MCF 10A (cell line): Measurements from ENCODE around the gene TMEM117. TPM values are rescaled to one million over a fixed set of nuclear protein-coding genes. Genes with fewer than 3 reads are reported as not detected.

Source experiments
- BruUV-seq: library from RNA; stranded (reverse); fragments of 400-500 nt; replicated peaks from 2 replicates; lab custom pipeline; 2021; lab: Mats Ljungman, UMichigan
- CTCF ChIA-PET: fragments of 300-600 bp; sonication (Branson Sonifier 250); formaldehyde crosslinking; extraction: SDS; loops from one replicate; lab custom pipeline; 2021; ENCODE audit warnings: antibody characterized with exemption, inconsistent platforms; lab: Yijun Ruan, JAX
- POLR2A ChIA-PET: fragments of 300-600, 350-650 bp; sonication (Branson Sonifier 250); formaldehyde crosslinking; extraction: SDS; loops from one replicate; lab custom pipeline; 2020; ENCODE audit warnings: antibody characterized with exemption, inconsistent platforms; lab: Yijun Ruan, JAX
- DNase-seq: peaks from one replicate; pipeline ENCODE4 v3.0.0-alpha.2; 2018; ENCODE audit not compliant: unreplicated experiment
- H3K27ac Mint-ChIP-seq: one replicate; pipeline ENCODE4 v1.8.0; 2022; ENCODE audit warnings: mild to moderate bottlenecking, low read depth, mixed read lengths; ENCODE audit not compliant: unreplicated experiment
- H3K27me3 Mint-ChIP-seq: one replicate; pipeline ENCODE4 v1.8.0; 2022; ENCODE audit warnings: mixed read lengths; ENCODE audit not compliant: insufficient read depth, unreplicated experiment
- H3K36me3 Mint-ChIP-seq: one replicate; pipeline ENCODE4 v1.8.0; 2022; ENCODE audit warnings: mild to moderate bottlenecking, moderate library complexity, mixed read lengths; ENCODE audit not compliant: insufficient read depth, unreplicated experiment
- H3K4me1 Mint-ChIP-seq: one replicate; pipeline ENCODE4 v1.8.0; 2022; ENCODE audit warnings: mixed read lengths; ENCODE audit not compliant: insufficient read depth, unreplicated experiment
- H3K4me3 Mint-ChIP-seq: one replicate; pipeline ENCODE4 v1.8.0; 2022; ENCODE audit warnings: mild to moderate bottlenecking, moderate library complexity, mixed read lengths; ENCODE audit not compliant: unreplicated experiment
- H3K9me3 Mint-ChIP-seq: one replicate; pipeline ENCODE4 v1.8.0; 2022; ENCODE audit warnings: mixed read lengths; ENCODE audit not compliant: unreplicated experiment
- intact Hi-C: fragments of 100-400 bp; cut with micrococcal nuclease; formaldehyde crosslinking; loops from 2 replicates; pipeline ENCODE4 v1.14.1; 2022
- total RNA-seq: library from RNA; stranded (reverse); gene quantifications from 2 replicates; pipeline ENCODE4 v1.2.3, GENCODE V29; 2022
- TF ChIP-seq, protein P1 (sequence below): fragments of 200-600 bp; IDR thresholded peaks from one replicate; pipeline ENCODE4 v1.8.0; 2022; ENCODE audit warnings: antibody characterized with exemption, mild to moderate bottlenecking; ENCODE audit not compliant: unreplicated experiment

Gene TMEM117
- total RNA-seq, 1 experiment from 2014 or later, result 3.2 TPM

DNA sequence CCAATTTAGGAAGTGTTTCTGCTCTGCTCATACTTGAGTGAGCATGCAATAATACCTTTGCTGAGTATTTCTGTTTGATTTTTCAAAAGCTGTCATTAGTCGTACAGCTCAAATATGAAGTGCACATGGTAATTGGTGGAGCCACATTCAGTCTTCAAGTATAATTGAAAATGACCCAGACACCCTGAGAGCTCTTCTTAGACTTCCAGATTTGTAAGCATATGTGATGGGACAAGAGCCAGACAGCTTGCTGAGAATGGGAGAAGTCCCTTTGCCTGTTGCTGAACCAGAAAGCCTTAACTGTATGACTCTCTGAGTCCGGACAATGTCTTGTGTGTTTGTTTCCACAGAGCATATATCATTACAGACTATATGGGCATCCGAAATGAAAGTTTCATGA is 307.3 kb downstream of the TMEM117 start:
- no TSS peak for BruUV-seq
- Mint-ChIP-seq H3K4me3 (no peak overlapping the region), H3K27me3 (no peaks in the 10 kb centered on the region), H3K4me1 (no peaks in the 10 kb centered on the region), H3K9me3 (no peaks in the 10 kb centered on the region), H3K36me3 (no peaks in the 10 kb centered on the region), H3K27ac (no peak overlapping the region)
- no peak for DNase-seq
- POLR2A ChIA-PET, result no interaction called here
- intact Hi-C loops, result no loop called here
- TF ChIP-seq, protein P1, sequence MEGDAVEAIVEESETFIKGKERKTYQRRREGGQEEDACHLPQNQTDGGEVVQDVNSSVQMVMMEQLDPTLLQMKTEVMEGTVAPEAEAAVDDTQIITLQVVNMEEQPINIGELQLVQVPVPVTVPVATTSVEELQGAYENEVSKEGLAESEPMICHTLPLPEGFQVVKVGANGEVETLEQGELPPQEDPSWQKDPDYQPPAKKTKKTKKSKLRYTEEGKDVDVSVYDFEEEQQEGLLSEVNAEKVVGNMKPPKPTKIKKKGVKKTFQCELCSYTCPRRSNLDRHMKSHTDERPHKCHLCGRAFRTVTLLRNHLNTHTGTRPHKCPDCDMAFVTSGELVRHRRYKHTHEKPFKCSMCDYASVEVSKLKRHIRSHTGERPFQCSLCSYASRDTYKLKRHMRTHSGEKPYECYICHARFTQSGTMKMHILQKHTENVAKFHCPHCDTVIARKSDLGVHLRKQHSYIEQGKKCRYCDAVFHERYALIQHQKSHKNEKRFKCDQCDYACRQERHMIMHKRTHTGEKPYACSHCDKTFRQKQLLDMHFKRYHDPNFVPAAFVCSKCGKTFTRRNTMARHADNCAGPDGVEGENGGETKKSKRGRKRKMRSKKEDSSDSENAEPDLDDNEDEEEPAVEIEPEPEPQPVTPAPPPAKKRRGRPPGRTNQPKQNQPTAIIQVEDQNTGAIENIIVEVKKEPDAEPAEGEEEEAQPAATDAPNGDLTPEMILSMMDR, result no peak
- CTCF ChIA-PET, result no interaction called here

DNA sequence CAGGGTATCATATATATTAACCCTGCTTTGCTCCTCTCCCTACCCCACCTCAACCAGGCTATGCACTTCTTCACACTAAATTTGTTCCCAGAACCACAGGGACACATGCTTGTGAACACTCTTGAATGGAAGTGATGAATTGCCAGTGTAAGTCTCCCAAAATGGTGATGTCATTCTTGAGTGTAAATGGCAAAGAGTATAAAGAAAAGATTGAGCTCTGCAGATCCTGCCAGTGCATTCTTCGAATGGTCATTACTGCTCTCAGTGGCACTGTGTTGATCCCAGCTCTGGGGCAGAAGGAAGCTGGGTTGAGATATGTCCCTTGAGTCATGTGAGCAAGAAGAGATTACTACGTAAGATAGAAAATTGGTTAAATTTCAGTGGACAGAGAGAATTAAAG is 313.1 kb downstream of the TMEM117 start:
- BruUV-seq, result no TSS peak
- H3K9me3 Mint-ChIP-seq, result no peaks in the 10 kb centered on the region
- TF ChIP-seq, protein P1, result no peak
- H3K36me3 Mint-ChIP-seq, result no peaks in the 10 kb centered on the region
- no peak overlapping the region for H3K27ac Mint-ChIP-seq
- H3K4me1 Mint-ChIP-seq, result no peaks in the 10 kb centered on the region
- intact Hi-C loops, result no loop called here
- no peaks in the 10 kb centered on the region for H3K27me3 Mint-ChIP-seq
- ChIA-PET POLR2A (interaction anchor here (0.7 kb wide), 1 partner anchor 50 kb away, joined by 4 read pairs; no protein-coding TSS in a partner anchor), CTCF (interaction anchor here (0.6 kb wide), 1 partner anchor 191 kb away, joined by 3 read pairs; no protein-coding TSS in a partner anchor)
- no peak overlapping the region for H3K4me3 Mint-ChIP-seq
- DNase-seq, result no peak

DNA sequence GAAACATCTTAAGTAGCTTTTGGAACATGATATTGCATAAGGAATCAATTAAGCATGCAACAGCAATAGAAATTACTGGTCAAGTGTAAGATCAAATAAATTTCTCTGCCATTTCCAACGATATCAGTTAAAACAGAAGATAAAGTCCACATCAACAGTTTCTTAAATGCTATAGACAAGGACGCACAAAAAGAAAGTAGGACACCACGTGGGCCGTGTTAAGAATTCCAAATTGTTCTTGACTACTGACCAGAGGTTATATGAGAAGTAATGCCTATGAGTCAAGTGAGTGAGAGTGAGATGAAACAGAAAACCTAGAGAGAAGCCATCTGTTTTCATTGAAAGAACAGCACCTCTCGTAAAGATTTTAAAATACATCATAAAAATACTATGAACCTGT is 318.2 kb downstream of the TMEM117 start:
- CTCF ChIA-PET, result no interaction called here
- H3K4me1 Mint-ChIP-seq, result no peaks in the 10 kb centered on the region
- TF ChIP-seq, protein P1, result no peak
- no peaks in the 10 kb centered on the region for H3K27me3 Mint-ChIP-seq
- no peak overlapping the region for H3K27ac Mint-ChIP-seq
- no peak overlapping the region for H3K4me3 Mint-ChIP-seq
- H3K9me3 Mint-ChIP-seq, result no peaks in the 10 kb centered on the region
- no TSS peak for BruUV-seq
- H3K36me3 Mint-ChIP-seq, result no peaks in the 10 kb centered on the region
- intact Hi-C loops, result no loop called here
- no peak for DNase-seq
- POLR2A ChIA-PET, result no interaction called here

DNA sequence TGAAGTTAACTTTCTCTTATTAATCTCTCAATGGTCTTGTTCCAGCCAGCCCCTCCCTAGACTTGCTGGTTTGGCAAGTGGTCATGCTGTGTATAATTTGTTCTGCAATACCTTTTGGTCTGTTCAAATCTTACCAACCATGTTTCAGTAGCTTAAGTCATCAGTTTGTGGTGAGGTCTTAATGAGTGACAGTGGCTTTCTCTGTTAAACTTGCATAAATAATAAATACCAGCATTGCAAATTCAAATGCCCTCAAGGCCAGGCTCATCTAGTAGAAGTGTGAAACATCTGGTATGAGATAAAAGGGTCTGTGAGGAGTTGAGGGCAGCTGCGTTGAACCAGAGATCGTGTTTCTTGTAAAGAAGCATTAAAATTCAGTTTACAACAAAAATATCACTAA is 319.5 kb downstream of the TMEM117 start:
- Mint-ChIP-seq H3K27me3 (no peaks in the 10 kb centered on the region), H3K36me3 (no peaks in the 10 kb centered on the region), H3K4me1 (no peaks in the 10 kb centered on the region), H3K9me3 (no peaks in the 10 kb centered on the region), H3K4me3 (no peak overlapping the region), H3K27ac (no peak overlapping the region)
- no TSS peak for BruUV-seq
- TF ChIP-seq, protein P1, result no peak
- no peak for DNase-seq
- ChIA-PET CTCF (no interaction called here), POLR2A (no interaction called here)
- intact Hi-C loops, result no loop called here
